Stimulated activated CD4-positive, alpha-beta T cell treated with anti-CD3 and anti-CD28 coated beads, TNF-alpha, amount 100 ng/mL, for 48 hours (primary cell): Measurements from ENCODE around the gene TTC9C.
"Not testable (repeated sequence)": the region's sequence is repeated elsewhere in the genome, so short reads cannot be mapped to it uniquely, and the experiment has no call there.

Experiments used
- DNase-seq, 3 donors: peaks; one replicate each; pipeline ENCODE4 v3.0.0-alpha.2; 2020; ENCODE audit warnings: low read depth in 3 of 3

Gene TTC9C

GRCh38 chr11:62709247-62710000 lies 18.9 kb upstream of the TTC9C start:
- DNase-seq = peak; percentile 88 to 95 (median 92)

GRCh38 chr11:62710001-62710345 lies 18.3 kb upstream of the TTC9C start:
- DNase-seq = no peak

DNA sequence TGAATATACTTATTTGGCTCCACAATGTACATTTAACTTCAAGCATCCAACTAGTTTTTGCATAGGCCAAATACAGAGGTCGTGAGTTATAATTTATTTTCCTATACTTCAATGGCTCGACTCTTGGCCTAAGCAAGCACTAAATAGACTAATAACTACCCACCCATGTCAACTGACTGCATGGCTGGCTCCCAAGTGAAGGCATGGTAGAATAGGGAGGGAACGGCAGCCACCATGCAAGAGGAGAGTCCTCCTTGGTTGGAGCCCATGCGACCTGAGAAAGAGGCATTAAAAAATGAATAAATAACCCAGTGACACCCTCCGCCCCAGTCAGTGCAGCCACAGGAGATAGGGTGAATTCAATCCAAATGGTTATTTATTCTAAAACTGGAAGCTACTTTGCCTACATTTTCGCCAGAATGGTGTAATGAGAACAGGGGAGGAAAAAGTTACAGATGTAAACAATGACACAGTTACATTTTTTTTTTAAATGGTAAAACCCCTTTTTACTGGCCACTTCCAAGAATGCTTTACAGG lies 15.9 kb upstream of the TTC9C start:
- DNase-seq = no peak

GRCh38 chr11:62712861-62713260 lies 15.4 kb upstream of the TTC9C start:
- no peak for DNase-seq

DNA sequence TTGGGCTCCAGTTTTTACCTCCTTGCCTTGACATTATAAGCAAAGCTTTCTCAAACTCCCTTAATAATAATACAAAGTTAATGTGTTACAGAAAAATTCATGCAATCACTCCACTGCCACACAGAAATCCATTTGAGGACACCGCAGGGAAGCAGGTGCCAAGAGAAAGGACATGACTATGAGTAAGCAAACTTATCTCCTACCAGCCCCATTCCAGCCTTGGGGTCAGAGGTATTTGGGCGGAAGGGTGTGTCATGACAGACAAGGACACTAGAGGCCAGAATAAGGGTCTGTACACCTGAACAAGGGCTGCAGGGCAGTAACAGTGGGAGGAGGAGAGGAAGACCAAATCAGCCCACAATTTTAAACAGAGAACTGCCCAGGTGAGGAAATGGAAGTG lies 14.9 kb upstream of the TTC9C start:
- DNase-seq = no peak

DNA sequence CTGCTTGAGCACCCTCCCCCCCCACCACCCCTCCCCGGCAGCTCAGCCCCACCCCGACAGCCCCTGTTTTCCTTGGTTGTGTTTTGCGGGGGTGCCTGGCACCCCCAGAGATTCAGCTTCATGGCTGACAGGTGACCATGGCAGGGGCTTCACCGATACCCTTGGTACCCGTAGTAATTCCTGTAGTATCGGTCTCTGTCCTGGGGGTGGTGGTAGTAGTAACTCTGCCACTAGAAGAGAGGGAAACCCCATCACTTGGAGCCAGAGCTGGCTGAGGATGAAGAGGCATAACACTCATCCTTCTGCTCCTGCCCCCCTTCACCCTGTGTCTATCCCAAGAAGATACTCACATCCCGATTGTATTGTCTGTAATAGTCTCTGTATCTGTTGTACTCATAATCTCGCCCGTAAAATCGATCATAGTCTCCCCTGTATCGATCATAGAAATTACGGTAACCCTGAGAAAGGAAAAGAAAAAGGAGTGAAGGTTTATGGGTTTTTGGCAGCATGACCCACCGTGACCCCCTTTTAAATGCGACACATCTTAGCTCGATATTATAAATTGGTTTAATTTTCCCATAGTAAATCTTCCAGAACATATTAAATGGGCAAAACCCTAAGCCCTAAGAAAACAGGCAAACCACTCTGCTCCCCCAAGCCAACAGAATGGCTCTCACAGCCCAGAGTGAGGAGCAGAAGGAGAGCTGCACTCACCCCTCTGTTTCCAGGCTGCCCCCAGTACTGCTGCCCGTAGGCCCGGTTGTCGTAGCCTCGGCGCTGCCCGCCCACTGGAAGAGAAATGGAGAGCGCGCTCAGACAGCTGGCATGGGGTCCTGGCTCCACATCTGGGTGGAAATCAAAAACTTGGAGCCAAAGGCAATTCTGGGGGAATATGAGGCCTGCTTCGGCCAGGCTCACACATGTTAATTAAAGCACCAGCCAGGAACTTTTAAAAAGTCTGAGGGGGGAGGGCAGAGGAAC lies 12.8 kb upstream of the TTC9C start:
- no peak for DNase-seq

DNA sequence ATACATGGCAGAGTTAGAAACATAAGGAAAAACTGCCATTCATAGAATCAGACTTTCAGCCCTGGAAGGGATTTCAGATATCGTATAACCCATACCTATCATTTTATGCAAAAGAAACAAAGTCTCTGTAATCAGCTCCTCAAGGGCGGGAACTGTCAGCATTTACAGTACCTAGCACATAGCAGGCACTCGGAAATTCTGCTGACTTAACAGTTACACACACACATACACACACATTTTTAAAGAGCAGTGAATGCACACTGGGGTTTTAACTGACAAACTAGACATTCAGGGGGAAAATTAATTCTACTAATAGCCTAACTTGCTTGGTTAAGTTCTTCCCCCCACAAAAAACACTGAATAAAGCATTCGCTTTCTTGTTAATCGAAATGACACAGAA lies 12.1 kb upstream of the TTC9C start:
- no peak for DNase-seq

DNA sequence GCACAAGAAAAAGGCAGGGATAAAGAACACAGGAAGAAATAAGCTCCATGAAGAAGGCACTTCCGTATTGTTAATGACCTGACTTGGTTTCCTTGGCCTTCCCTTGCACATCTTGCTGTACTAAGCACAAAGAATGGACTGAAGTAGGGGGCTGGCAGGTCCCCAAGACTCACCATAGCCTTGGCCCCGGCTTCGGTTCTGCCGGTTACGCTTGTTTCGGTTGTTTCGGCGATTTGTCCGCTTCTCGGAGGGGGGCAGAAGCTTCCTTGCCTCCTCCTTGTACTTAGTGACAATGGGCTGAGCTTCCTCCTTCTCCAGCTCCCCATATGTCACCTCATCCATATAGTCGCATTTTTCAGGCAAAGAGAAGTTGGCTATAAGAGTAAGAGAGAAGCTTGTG lies 11.5 kb upstream of the TTC9C start:
- no peak for DNase-seq

- DNase-seq = no peak
These were observed 8.8 kb upstream of the TTC9C start for GRCh38 chr11:62719302-62719978.

DNA sequence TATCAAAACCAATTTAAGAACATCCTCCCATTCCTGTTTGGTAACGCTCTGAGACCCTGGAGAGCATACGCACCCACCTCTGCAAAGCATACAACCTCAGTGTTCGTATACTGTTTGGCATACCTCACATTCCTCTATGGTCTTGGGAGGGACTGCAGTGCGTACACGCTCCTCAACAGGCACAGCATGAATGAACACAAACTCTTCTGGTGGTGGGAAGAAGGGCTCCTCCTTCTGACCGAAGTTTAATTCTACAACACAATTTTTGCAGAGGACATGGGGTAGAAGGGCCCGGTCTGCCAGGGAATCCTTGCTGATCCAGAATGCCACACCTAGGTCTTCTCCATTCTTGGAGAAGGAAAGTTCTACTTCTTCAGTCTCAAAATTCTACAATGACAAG lies 6.3 kb upstream of the TTC9C start:
- no peak for DNase-seq

GRCh38 chr11:62724171-62724570 lies 4.1 kb upstream of the TTC9C start:
- no peak for DNase-seq

- no peak for DNase-seq
These were observed 2.6 kb upstream of the TTC9C start for GRCh38 chr11:62725646-62726045.

- DNase-seq = no peak
These were observed 2.0 kb upstream of the TTC9C start for GRCh38 chr11:62726156-62726914.

- DNase-seq = peak in 1 of 3 donors; percentile 17
These were observed 1.4 kb upstream of the TTC9C start for GRCh38 chr11:62726915-62727164.

DNA sequence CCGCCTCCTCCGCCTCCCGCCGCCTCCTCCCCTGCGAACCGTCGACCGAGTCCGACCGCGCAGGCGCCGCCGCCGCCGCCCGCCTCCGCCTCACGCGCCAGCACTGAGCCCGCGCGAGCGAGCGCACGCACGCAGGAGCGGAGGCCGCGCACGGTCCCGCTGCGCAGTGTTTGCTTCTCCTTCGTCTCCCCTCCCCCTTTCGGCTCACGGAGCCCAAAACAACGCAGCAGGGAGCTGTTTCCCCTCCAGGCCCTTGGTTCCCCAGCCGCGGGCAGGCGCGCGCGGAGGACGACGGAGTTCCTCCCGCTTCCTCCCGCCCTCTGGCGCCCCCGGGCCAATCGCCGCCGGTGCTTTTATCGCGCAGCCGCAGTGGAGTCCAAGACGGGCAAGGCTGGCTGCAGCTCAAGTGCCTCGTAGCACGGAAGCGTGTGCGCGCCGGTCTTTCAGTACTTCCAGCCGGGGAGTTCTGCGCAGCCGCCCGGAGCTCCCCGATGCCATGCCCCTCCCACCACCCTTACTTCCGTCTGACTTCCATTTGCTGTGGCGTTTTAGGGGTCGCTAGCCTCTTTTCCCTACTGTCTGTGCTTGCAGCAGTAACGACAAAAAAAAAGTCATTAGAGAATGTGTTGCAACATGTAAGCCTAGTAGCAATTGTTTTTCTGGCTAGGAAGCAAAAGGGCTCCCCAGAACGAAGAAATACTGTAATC lies 968 bp upstream of the TTC9C start, which contains the start of gene HNRNPUL2:
HNRNPUL2 (minus strand) TSS at position 293 of the 707 bp plus-strand sequence. CDS start 301 bp downstream, outside the sequence.
- peak; percentile 95 to 99 (median 95) for DNase-seq

- DNase-seq = peak; percentile 61 to 75 (median 74)
These were observed 465 bp upstream of the TTC9C start for GRCh38 chr11:62727872-62728170.

- DNase-seq = not testable (repeated sequence)
These were observed 1.8 kb downstream of the TTC9C start for GRCh38 chr11:62730076-62730475.

DNA sequence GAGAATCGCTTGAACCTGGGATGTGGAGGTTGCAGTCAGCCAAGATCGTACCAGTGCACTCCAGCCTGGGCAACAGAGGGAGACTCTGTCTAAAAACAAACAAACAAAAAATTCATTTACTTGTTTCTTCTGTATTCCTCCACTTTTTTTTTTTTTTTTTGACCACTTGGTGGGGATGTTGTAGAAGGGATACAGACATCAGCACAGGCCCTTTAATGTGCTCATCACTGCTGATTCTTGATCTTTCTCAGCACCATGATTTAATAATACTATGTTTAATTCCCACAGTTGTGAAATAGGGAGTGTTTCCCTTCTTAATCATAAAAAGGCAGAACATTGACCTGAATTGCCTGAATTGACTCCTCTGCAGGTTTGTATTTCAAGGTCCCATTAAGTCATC lies 4.5 kb downstream of the TTC9C start:
- no peak for DNase-seq

GRCh38 chr11:62737196-62737595 lies 8.9 kb downstream of the TTC9C start:
- no peak for DNase-seq

DNA sequence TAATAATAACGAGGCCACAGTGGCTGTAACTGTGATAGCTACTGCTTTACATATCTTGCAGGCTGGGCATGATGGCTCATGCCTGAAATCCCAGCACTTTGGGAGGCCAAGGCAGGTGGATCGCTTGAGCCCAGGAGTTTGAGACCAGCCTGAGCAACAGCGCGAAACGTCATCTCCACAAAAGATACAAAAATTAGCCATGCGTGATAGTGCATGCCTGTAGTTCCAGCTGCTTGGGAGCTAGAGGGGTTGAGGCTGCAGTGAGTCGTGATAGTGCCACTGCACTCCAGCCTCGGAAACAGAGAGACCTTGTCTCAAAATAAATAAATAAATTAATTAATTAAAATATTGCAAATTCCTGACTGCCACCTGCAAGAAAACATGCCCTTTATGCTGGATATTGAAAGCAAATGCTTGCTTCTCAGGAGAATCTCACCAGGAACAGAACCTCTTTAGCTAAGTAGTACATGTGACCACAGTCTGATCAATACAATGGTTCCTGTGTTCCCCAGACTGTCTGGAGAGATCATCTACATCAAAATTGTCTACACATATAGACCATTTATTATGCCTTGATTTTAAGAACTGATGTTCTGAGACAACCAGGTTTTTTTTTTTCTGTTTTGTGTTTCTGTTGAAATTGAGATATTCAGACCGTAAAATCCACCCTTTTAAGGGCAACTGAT lies 19.3 kb downstream of the TTC9C start:
- DNase-seq = no peak
